MM.1S (cell line): Measurements from ENCODE around the gene PROB1.

ENCODE experiments used
- DNase-seq: peaks from one replicate; pipeline ENCODE4 v3.0.0-alpha.2; 2015
- H2AFZ ChIP-seq: fragments of 300-600 bp; sonication (generic); 2 replicates; pipeline ENCODE4 v1.6.0; 2016; ENCODE audit warnings: antibody characterized with exemption, low read length
- H3F3A ChIP-seq: fragments of 300-600 bp; sonication (generic); 2 replicates; pipeline ENCODE4 v1.6.1; 2016; ENCODE audit warnings: mild to moderate bottlenecking, antibody characterized with exemption, low read length, moderate library complexity, mixed read lengths; ENCODE audit not compliant: insufficient read depth
- H3K27ac ChIP-seq: fragments of 300-600 bp; sonication (generic); 2 replicates; pipeline ENCODE4 v1.5.1; 2016; ENCODE audit warnings: mild to moderate bottlenecking, low read length
- H3K27me3 ChIP-seq: fragments of 300-600 bp; sonication (generic); replicated peaks from 2 replicates; pipeline ENCODE4 v1.6.0; 2016; ENCODE audit warnings: low read length; ENCODE audit not compliant: insufficient read depth
- H3K36me3 ChIP-seq: fragments of 300-600 bp; sonication (generic); replicated peaks from 2 replicates; pipeline ENCODE4 v1.6.1; 2016; ENCODE audit warnings: mild to moderate bottlenecking, low read length, mixed read lengths; ENCODE audit not compliant: insufficient read depth
- H3K4me1 ChIP-seq: fragments of 300-600 bp; sonication (generic); 2 replicates; pipeline ENCODE4 v1.6.1; 2016; ENCODE audit warnings: low read length, mixed read lengths
- H3K4me2 ChIP-seq: fragments of 300-600 bp; sonication (generic); 2 replicates; pipeline ENCODE4 v1.6.0; 2016; ENCODE audit warnings: low read depth, low read length
- H3K4me3 ChIP-seq: fragments of 300-600 bp; sonication (generic); 2 replicates; pipeline ENCODE4 v1.5.1; 2016; ENCODE audit warnings: low read length, mixed read lengths
- H3K79me2 ChIP-seq: fragments of 300-600 bp; sonication (generic); 2 replicates; pipeline ENCODE4 v1.6.1; 2016; ENCODE audit warnings: mixed run types, low read length, mixed read lengths
- H3K9ac ChIP-seq: fragments of 300-600 bp; sonication (generic); 2 replicates; pipeline ENCODE4 v1.6.1; 2016; ENCODE audit warnings: low read length, mixed read lengths
- H3K9me2 ChIP-seq: fragments of 300-600 bp; sonication (generic); replicated peaks from 2 replicates; pipeline ENCODE4 v1.6.1; 2016; ENCODE audit warnings: mild to moderate bottlenecking, low read length, mixed read lengths; ENCODE audit not compliant: insufficient read depth
- H3K9me3 ChIP-seq: fragments of 300-600 bp; sonication (generic); replicated peaks from 2 replicates; pipeline ENCODE4 v1.6.1; 2016; ENCODE audit warnings: mild to moderate bottlenecking, low read length, mixed read lengths; ENCODE audit not compliant: insufficient read depth
- H4K20me1 ChIP-seq: fragments of 300-600 bp; sonication (generic); 2 replicates; pipeline ENCODE4 v1.6.1; 2016; ENCODE audit warnings: mild to moderate bottlenecking, low read length, moderate library complexity, mixed read lengths; ENCODE audit not compliant: insufficient read depth
- CTCF ChIP-seq: fragments of 300-600 bp; sonication (generic); IDR thresholded peaks from 2 replicates; pipeline ENCODE4 v1.5.1; 2016; ENCODE audit warnings: antibody characterized with exemption, low read length, mixed read lengths
- EZH2 ChIP-seq: fragments of 300-600 bp; sonication (generic); optimal IDR thresholded peaks from 2 replicates; pipeline ENCODE3; 2017; ENCODE audit warnings: low read depth, mild to moderate bottlenecking, antibody characterized with exemption, low read length, mixed read lengths
- EZH2phosphoT487 ChIP-seq: fragments of 300-600 bp; sonication (generic); IDR thresholded peaks from 2 replicates; pipeline ENCODE4 v1.6.1; 2018; ENCODE audit warnings: antibody characterized with exemption, low read length

Gene PROB1

DNA sequence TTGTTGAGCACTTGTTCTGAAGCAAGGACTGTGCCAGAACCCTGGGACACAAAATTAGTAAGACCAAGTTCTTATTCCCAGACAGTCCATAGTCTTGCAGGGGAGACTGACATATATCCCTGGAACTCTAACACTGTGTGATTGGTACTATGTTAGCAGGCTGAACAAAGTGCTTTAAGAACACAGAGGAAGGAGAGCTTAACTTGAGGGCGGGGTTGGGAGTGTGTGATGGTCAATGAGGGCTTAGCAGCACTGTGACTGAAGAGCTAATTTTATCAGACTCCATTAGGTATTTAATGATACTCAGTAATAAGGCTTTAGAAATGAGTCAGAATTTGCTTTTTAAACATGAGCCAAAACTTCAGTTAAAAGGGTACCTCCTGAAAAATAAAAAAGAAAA is 23.9 kb upstream of the PROB1 start:
- H3F3A ChIP-seq: peaks cover 26% of the 10 kb centered on the region
- H3K27ac ChIP-seq: no peak overlapping the region
- H4K20me1 ChIP-seq: no peaks in the 10 kb centered on the region
- H3K4me1 ChIP-seq: peaks cover 43% of the 10 kb centered on the region
- H3K4me2 ChIP-seq: no peak overlapping the region
- H3K9ac ChIP-seq: no peak overlapping the region
- TF ChIP-seq EZH2 (no peak), EZH2phosphoT487 (no peak), CTCF (no peak)
- H3K9me3 ChIP-seq: no peaks in the 10 kb centered on the region
- no peaks in the 10 kb centered on the region for H3K79me2 ChIP-seq
- no peaks in the 10 kb centered on the region for H3K27me3 ChIP-seq
- DNase-seq: no peak
- H3K36me3 ChIP-seq: no peaks in the 10 kb centered on the region
- no peak overlapping the region for H2AFZ ChIP-seq
- no peaks in the 10 kb centered on the region for H3K9me2 ChIP-seq
- H3K4me3 ChIP-seq: no peak overlapping the region

DNA sequence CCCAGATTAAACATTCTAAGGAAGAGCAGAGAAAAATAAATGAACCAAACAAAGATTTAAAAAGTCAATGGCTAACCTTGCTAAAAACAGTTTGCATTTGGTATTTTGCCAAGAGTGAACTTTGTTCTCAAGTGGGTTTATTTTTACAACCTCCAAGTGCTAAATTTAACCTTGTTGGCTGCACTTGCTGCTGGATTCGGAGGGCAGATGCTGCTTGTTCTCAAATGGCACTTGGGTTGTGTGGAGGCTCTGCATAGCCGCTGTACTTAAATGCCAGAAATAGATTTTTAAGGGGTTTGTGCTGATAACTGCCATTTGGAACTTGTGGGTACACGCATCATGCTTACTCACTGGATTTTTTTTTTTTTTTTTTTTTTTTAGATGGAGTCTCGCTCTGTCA is 22.3 kb upstream of the PROB1 start:
- Histone ChIP-seq H3K9me3 (no peaks in the 10 kb centered on the region), H2AFZ (no peak overlapping the region), H3K4me2 (no peak overlapping the region), H3K36me3 (no peaks in the 10 kb centered on the region), H3K27ac (no peak overlapping the region), H4K20me1 (no peaks in the 10 kb centered on the region), H3K27me3 (no peaks in the 10 kb centered on the region), H3K79me2 (no peaks in the 10 kb centered on the region), H3F3A (peaks cover 34% of the 10 kb centered on the region), H3K4me3 (no peak overlapping the region), H3K9ac (no peak overlapping the region), H3K9me2 (no peaks in the 10 kb centered on the region), H3K4me1 (peaks cover 57% of the 10 kb centered on the region)
- TF ChIP-seq EZH2: no peak
- TF ChIP-seq CTCF: no peak
- no peak for TF ChIP-seq EZH2phosphoT487
- no peak for DNase-seq

- Histone ChIP-seq H3K9me3 (no peaks in the 10 kb centered on the region), H3K4me2 (no peak overlapping the region), H3F3A (peaks cover 34% of the 10 kb centered on the region), H3K79me2 (no peaks in the 10 kb centered on the region), H3K27me3 (no peaks in the 10 kb centered on the region), H3K9me2 (no peaks in the 10 kb centered on the region), H4K20me1 (no peaks in the 10 kb centered on the region), H3K36me3 (no peaks in the 10 kb centered on the region), H3K4me1 (peaks cover 57% of the 10 kb centered on the region), H3K27ac (peak overlapping the region; percentile 95), H3K9ac (no peak overlapping the region), H2AFZ (0 out of 2 replicates have a peak overlapping the region, but pooled peaks have one; percentile 2), H3K4me3 (no peak overlapping the region)
- no peak for DNase-seq
- TF ChIP-seq CTCF (no peak), EZH2phosphoT487 (no peak), EZH2 (no peak)
Observed at GRCh38 chr5:139416651-139417050, 21.7 kb upstream of the PROB1 start.
